ENCODE results near the gene SEMA3B. TPM values are rescaled to one million over a fixed set of nuclear protein-coding genes. Genes with fewer than 3 reads are reported as not detected.

SEMA3B gene
- total and polyA plus RNA-seq, 4 donors, result 39.6 to 95.7 (median 61.7) TPM

DNA sequence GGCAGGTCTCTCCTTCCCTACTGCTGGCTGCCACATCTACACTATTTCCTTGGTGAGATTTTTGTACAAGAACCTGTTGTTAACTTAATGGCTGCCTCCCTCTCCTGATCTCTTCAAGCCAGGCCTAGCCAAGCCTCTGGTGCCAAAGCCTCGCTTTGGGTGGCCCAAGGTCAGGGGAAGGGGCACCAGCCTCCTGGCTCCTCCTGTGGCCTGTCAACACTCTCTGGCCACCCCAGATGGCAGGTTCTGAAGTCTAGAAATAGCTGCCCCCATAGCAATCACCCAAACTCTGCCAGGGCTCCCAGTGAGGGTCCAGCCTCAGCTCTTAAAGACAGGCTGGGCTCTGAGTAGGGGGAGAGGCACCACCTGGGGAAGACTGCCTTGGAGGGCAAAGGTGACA, 18.3 kb downstream of the SEMA3B start:
- Histone ChIP-seq H3K9me3 (ENCODE audit: control insufficient read depth in 4 of 4, insufficient read depth in 3 of 4, low read length in 3 of 4) (no peaks in the 10 kb centered on the region), H3K9ac (ENCODE audit: insufficient read depth in 1 of 2, low read length in 2 of 2) (no peak overlapping the region), H3K4me1 (ENCODE audit: control insufficient read depth in 5 of 5, insufficient read depth in 5 of 5, low read length in 5 of 5) (peaks cover 0 to 9% (median 3%) of the 10 kb centered on the region in 5 donors), H3K36me3 (ENCODE audit: control insufficient read depth in 4 of 4, insufficient read depth in 4 of 4, low read length in 4 of 4) (peaks cover 3 to 43% (median 12%) of the 10 kb centered on the region in 4 donors), H3K27ac (ENCODE audit: low read depth in 1 of 2, low read length in 1 of 2) (no peak overlapping the region), H3K27me3 (ENCODE audit: control insufficient read depth in 3 of 3, insufficient read depth in 3 of 3, low read length in 2 of 3) (no peaks in the 10 kb centered on the region), H3K4me3 (no peak overlapping the region)
- TF ChIP-seq, protein P1, sequence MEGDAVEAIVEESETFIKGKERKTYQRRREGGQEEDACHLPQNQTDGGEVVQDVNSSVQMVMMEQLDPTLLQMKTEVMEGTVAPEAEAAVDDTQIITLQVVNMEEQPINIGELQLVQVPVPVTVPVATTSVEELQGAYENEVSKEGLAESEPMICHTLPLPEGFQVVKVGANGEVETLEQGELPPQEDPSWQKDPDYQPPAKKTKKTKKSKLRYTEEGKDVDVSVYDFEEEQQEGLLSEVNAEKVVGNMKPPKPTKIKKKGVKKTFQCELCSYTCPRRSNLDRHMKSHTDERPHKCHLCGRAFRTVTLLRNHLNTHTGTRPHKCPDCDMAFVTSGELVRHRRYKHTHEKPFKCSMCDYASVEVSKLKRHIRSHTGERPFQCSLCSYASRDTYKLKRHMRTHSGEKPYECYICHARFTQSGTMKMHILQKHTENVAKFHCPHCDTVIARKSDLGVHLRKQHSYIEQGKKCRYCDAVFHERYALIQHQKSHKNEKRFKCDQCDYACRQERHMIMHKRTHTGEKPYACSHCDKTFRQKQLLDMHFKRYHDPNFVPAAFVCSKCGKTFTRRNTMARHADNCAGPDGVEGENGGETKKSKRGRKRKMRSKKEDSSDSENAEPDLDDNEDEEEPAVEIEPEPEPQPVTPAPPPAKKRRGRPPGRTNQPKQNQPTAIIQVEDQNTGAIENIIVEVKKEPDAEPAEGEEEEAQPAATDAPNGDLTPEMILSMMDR (IDR thresholded peaks at IDR 0.05; ENCODE audit: control extremely low read depth, extremely low read depth), result no peak
- no peak for DNase-seq
- 56 to 100% methylated on average over 1 of the region's 1 CpG for WGBS, 2 donors
- ATAC-seq (ENCODE audit: insufficient read depth, low FRiP score), result no peak

DNA sequence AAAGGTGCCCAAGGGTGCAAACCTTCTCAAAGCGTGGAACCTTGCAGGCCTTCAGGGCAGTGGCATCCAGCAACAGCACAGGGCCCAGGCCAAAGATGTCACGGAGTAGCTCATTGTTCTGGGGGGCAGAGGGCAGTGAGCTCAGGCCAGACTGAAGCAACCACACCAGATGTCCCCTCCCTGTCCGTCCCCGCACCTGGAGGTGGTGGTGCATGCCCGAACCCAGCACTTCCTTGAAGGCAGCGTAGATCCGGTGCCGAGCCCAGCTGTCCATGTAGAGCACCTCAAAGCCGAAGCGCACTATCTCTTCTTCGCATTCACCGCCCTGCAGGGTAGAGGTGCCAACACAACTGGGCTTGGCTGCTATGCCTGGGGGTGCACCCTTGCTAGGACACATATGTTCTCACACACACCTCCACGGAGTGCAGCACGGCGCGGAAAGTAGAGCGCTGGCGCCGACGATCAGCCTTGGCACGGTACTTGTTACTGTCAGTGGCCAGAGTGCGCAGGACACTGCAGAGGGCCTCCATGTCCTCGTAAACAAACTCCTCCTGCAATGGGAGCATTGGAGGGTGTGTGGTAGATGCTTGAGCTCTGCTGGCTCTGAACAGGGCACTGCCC, 19.6 kb downstream of the SEMA3B start:
- Histone ChIP-seq H3K4me1 (ENCODE audit: control insufficient read depth in 5 of 5, insufficient read depth in 5 of 5, low read length in 5 of 5) (peaks cover 0 to 14% (median 3%) of the 10 kb centered on the region in 5 donors), H3K27ac (ENCODE audit: low read depth in 1 of 2, low read length in 1 of 2) (no peak overlapping the region), H3K27me3 (ENCODE audit: control insufficient read depth in 3 of 3, insufficient read depth in 3 of 3, low read length in 2 of 3) (no peaks in the 10 kb centered on the region), H3K9me3 (ENCODE audit: control insufficient read depth in 4 of 4, insufficient read depth in 3 of 4, low read length in 3 of 4) (no peaks in the 10 kb centered on the region), H3K9ac (ENCODE audit: insufficient read depth in 1 of 2, low read length in 2 of 2) (no peak overlapping the region), H3K4me3 (no peak overlapping the region), H3K36me3 (ENCODE audit: control insufficient read depth in 4 of 4, insufficient read depth in 4 of 4, low read length in 4 of 4) (peaks cover 3 to 43% (median 12%) of the 10 kb centered on the region in 4 donors)
- TF ChIP-seq, protein P1 (IDR thresholded peaks at IDR 0.05; ENCODE audit: control extremely low read depth, extremely low read depth), result no peak
- 93 to 98% methylated on average over 23 of the region's 23 CpGs for WGBS, 2 donors
- DNase-seq (no peak), ATAC-seq (ENCODE audit: insufficient read depth, low FRiP score) (no peak)

DNA sequence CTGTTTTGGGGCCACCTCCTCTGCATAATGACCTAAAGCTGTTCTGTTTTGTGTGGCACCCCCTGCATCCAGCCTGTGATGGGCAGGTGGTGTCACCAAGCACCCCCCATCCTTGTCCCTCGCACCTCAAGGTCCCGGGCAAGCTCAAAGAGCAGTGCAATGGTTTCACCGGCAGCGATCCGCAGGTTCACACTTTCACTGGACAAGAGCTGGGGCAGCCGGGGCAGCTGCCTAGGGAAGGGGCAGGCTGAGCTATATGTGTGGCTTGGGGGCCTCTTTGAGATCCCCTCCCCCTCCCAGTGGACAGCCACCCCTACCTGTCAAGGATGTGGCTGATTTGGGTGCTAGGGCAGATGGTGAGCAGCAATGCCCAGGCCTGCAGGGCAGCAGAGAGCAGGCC, 20.2 kb downstream of the SEMA3B start:
- 92 to 97% methylated on average over 6 of the region's 6 CpGs for WGBS, 2 donors
- Histone ChIP-seq H3K27ac (ENCODE audit: low read depth in 1 of 2, low read length in 1 of 2) (no peak overlapping the region), H3K4me1 (ENCODE audit: control insufficient read depth in 5 of 5, insufficient read depth in 5 of 5, low read length in 5 of 5) (peaks cover 0 to 14% (median 3%) of the 10 kb centered on the region in 5 donors), H3K4me3 (no peak overlapping the region), H3K9me3 (ENCODE audit: control insufficient read depth in 4 of 4, insufficient read depth in 3 of 4, low read length in 3 of 4) (no peaks in the 10 kb centered on the region), H3K36me3 (ENCODE audit: control insufficient read depth in 4 of 4, insufficient read depth in 4 of 4, low read length in 4 of 4) (peaks cover 3 to 43% (median 12%) of the 10 kb centered on the region in 4 donors), H3K27me3 (ENCODE audit: control insufficient read depth in 3 of 3, insufficient read depth in 3 of 3, low read length in 2 of 3) (no peaks in the 10 kb centered on the region), H3K9ac (ENCODE audit: insufficient read depth in 1 of 2, low read length in 2 of 2) (no peak overlapping the region)
- ATAC-seq (ENCODE audit: insufficient read depth, low FRiP score), result no peak
- TF ChIP-seq, protein P1 (IDR thresholded peaks at IDR 0.05; ENCODE audit: control extremely low read depth, extremely low read depth), result no peak
- DNase-seq, result no peak
